Measurements from ENCODE around the gene HOXD13. TPM values are rescaled to one million over a fixed set of nuclear protein-coding genes. Genes with fewer than 3 reads are reported as not detected.

HOXD13 gene
- total RNA-seq, 2 experiments from 2014 or later: not detected

DNA sequence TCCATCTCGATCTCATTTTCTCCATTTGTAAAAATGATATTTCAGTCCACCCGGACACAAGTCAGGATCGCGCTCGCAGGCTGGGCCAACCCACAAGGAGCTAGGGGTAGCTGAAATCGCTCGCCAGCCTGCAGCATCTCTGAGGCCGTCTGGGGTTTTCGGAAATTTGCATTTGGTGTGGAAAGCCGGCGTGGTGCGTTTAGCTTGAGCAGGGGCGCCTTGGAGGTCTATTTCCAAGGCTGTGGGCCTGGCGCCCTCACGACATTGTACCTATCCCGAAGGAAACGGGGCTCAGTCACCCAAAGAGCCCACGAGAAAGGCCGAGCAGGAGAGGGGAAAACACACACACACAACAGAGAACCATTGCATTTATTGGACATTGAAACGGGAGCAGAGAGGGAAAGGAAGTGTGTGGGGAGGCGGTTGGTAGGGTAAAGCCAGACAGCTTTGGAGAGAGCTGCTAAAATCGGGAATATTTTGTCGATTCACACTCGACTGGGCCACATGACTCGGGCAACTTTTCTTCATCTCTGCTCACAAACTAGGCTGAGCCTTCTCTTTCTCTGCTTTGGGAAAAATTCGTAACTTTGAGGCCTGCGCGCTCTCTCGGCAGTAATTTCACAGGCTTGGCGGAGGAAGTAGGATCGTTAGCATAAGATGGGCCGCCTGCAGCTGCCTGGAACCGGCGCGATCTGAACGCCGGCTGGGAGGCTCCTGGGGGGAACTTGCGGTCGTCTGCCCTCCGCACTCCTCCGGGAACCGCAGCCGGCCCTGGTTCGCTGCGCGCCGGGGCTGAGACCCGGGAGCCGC, 35.9 kb downstream of the HOXD13 start:
- peaks cover 10% of the 10 kb centered on the region for H3K36me3 Mint-ChIP-seq (ENCODE audit: low read depth)
- peaks cover 22% of the 10 kb centered on the region for H3K4me1 Mint-ChIP-seq
- H3K9me3 Mint-ChIP-seq: no peaks in the 10 kb centered on the region
- ChIA-PET POLR2A (no interaction called here), CTCF (interaction anchor here (0.6 to 4.0 kb wide), 11 partner anchors 11 to 524 kb away, joined by 3 to 43 read pairs (median 10); no protein-coding TSS in a partner anchor)
- DNase-seq: no peak
- H3K27ac Mint-ChIP-seq: peak overlapping the region; percentile 63
- H3K4me3 Mint-ChIP-seq: peak overlapping the region; percentile 30
- H3K27me3 Mint-ChIP-seq: peaks cover 81% of the 10 kb centered on the region

GRCh38 chr2:176128982-176129796, 36.7 kb downstream of the HOXD13 start, which contains the start of gene HOXD8:
Gene HOXD8, plus strand, starts transcription at chr2:176129705. Its CDS starts 662 bp downstream, at chr2:176130367.
- POLR2A ChIA-PET: no interaction called here
- H3K4me3 Mint-ChIP-seq: peak within 1 kb of the TSS; percentile 40
- DNase-seq: no peak
- no peaks in the 10 kb centered on the region for H3K9me3 Mint-ChIP-seq
- H3K36me3 Mint-ChIP-seq (ENCODE audit: low read depth): peaks cover 10% of the 10 kb centered on the region
- peak within 1 kb of the TSS; percentile 63 for H3K27ac Mint-ChIP-seq
- CTCF ChIA-PET: interaction anchor here (2.4 to 4.0 kb wide), 4 partner anchors 10 to 523 kb away, joined by 9 to 43 read pairs (median 18); no protein-coding TSS in a partner anchor
- H3K27me3 Mint-ChIP-seq: peaks cover 81% of the 10 kb centered on the region
- H3K4me1 Mint-ChIP-seq: peaks cover 22% of the 10 kb centered on the region

- no peaks in the 10 kb centered on the region for H3K9me3 Mint-ChIP-seq
- ChIA-PET CTCF (no interaction called here), POLR2A (no interaction called here)
- H3K27ac Mint-ChIP-seq: no peak overlapping the region
- H3K36me3 Mint-ChIP-seq (ENCODE audit: low read depth): peaks cover 10% of the 10 kb centered on the region
- H3K27me3 Mint-ChIP-seq: peaks cover 81% of the 10 kb centered on the region
- no peak overlapping the region for H3K4me3 Mint-ChIP-seq
- no peak for DNase-seq
- peaks cover 22% of the 10 kb centered on the region for H3K4me1 Mint-ChIP-seq
Measured at GRCh38 chr2:176129813-176130146, 37.3 kb downstream of the HOXD13 start.

DNA sequence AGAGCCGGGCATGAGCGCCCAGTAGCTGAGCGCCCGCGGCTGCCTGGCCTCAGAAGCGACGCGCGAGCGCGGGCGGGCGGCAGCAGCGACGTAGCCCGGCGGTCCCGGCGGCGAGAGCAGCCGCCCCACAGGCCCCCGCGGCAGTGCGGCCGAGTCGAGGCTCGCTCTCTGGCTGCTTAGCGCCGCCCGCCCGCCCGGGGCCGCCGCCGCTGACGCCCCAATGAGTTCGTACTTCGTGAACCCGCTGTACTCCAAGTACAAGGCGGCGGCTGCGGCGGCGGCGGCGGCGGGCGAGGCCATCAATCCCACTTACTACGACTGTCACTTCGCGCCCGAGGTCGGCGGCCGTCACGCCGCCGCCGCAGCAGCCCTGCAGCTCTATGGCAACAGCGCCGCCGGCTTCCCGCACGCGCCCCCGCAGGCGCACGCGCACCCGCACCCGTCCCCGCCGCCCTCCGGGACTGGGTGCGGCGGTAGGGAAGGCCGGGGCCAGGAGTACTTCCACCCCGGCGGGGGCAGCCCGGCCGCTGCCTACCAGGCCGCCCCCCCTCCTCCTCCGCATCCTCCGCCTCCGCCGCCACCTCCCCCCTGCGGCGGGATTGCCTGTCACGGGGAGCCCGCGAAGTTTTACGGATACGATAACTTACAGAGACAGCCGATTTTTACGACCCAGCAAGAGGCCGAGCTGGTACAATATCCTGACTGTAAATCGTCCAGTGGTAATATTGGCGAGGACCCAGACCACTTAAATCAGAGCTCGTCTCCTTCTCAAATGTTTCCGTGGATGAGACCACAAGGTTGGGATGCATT, 37.8 kb downstream of the HOXD13 start:
- H3K27ac Mint-ChIP-seq: peak overlapping the region; percentile 70
- H3K9me3 Mint-ChIP-seq: no peaks in the 10 kb centered on the region
- DNase-seq: no peak
- H3K27me3 Mint-ChIP-seq: peaks cover 82% of the 10 kb centered on the region
- ChIA-PET CTCF (interaction anchor here (1.2 to 3.4 kb wide), 4 partner anchors 9 to 424 kb away, joined by 4 to 10 read pairs (median 8); no protein-coding TSS in a partner anchor), POLR2A (no interaction called here)
- peaks cover 22% of the 10 kb centered on the region for H3K4me1 Mint-ChIP-seq
- H3K36me3 Mint-ChIP-seq (ENCODE audit: low read depth): peaks cover 10% of the 10 kb centered on the region
- H3K4me3 Mint-ChIP-seq: no peak overlapping the region

- Mint-ChIP-seq H3K36me3 (ENCODE audit: low read depth) (peaks cover 10% of the 10 kb centered on the region), H3K27me3 (peaks cover 82% of the 10 kb centered on the region), H3K9me3 (no peaks in the 10 kb centered on the region), H3K4me3 (peak overlapping the region; percentile 44), H3K4me1 (peaks cover 29% of the 10 kb centered on the region), H3K27ac (peak overlapping the region; percentile 70)
- ChIA-PET CTCF (interaction anchor here (1.0 to 3.4 kb wide), 8 partner anchors 9 to 521 kb away, joined by 4 to 10 read pairs (median 6); partner anchors contain the start of gene HOXD10), POLR2A (no interaction called here)
- no peak for DNase-seq
Measured at GRCh38 chr2:176130957-176131847, 38.7 kb downstream of the HOXD13 start.

- no peak overlapping the region for H3K27ac Mint-ChIP-seq
- H3K36me3 Mint-ChIP-seq (ENCODE audit: low read depth): peaks cover 10% of the 10 kb centered on the region
- H3K27me3 Mint-ChIP-seq: peaks cover 80% of the 10 kb centered on the region
- H3K4me1 Mint-ChIP-seq: peaks cover 29% of the 10 kb centered on the region
- H3K4me3 Mint-ChIP-seq: no peak overlapping the region
- POLR2A ChIA-PET: no interaction called here
- CTCF ChIA-PET: interaction anchor here (0.7 to 3.4 kb wide), 9 partner anchors 8 to 521 kb away, joined by 4 to 10 read pairs (median 6); partner anchors contain the start of gene HOXD10
- DNase-seq: no peak
- no peaks in the 10 kb centered on the region for H3K9me3 Mint-ChIP-seq
Measured at GRCh38 chr2:176131848-176132158, 39.3 kb downstream of the HOXD13 start.

GRCh38 chr2:176132205-176133171, 40.0 kb downstream of the HOXD13 start:
- ChIA-PET POLR2A (interaction anchor here (1.0 kb wide), 1 partner anchor 11 kb away, joined by 3 read pairs; no protein-coding TSS in a partner anchor), CTCF (interaction anchor here (0.7 to 3.4 kb wide), 10 partner anchors 8 to 720 kb away, joined by 4 to 10 read pairs (median 6); partner anchors contain the start of gene HOXD10)
- Mint-ChIP-seq H3K9me3 (no peaks in the 10 kb centered on the region), H3K4me1 (peaks cover 29% of the 10 kb centered on the region), H3K27me3 (peaks cover 83% of the 10 kb centered on the region), H3K36me3 (ENCODE audit: low read depth) (peaks cover 10% of the 10 kb centered on the region), H3K27ac (no peak overlapping the region), H3K4me3 (peak overlapping the region; percentile 69)
- no peak for DNase-seq

GRCh38 chr2:176133389-176133788, 40.9 kb downstream of the HOXD13 start:
- Mint-ChIP-seq H3K4me3 (no peak overlapping the region), H3K9me3 (no peaks in the 10 kb centered on the region), H3K27me3 (peaks cover 83% of the 10 kb centered on the region), H3K4me1 (peaks cover 25% of the 10 kb centered on the region), H3K27ac (no peak overlapping the region), H3K36me3 (ENCODE audit: low read depth) (peaks cover 6% of the 10 kb centered on the region)
- ChIA-PET POLR2A (no interaction called here), CTCF (interaction anchor here (0.7 to 3.4 kb wide), 3 partner anchors 37 to 719 kb away, joined by 4 to 9 read pairs (median 7); no protein-coding TSS in a partner anchor)
- no peak for DNase-seq

- Mint-ChIP-seq H3K27me3 (peaks cover 84% of the 10 kb centered on the region), H3K27ac (no peak overlapping the region), H3K36me3 (ENCODE audit: low read depth) (peaks cover 5% of the 10 kb centered on the region), H3K4me3 (no peak overlapping the region), H3K4me1 (peaks cover 27% of the 10 kb centered on the region), H3K9me3 (no peaks in the 10 kb centered on the region)
- ChIA-PET POLR2A (no interaction called here), CTCF (interaction anchor here (3.4 kb wide), 1 partner anchor 421 kb away, joined by 9 read pairs; no protein-coding TSS in a partner anchor)
- no peak for DNase-seq
Measured at GRCh38 chr2:176134035-176134434, 41.5 kb downstream of the HOXD13 start.

GRCh38 chr2:176135035-176135440, 42.5 kb downstream of the HOXD13 start:
- POLR2A ChIA-PET: no interaction called here
- Mint-ChIP-seq H3K27ac (no peak overlapping the region), H3K4me1 (peaks cover 32% of the 10 kb centered on the region), H3K36me3 (ENCODE audit: low read depth) (peaks cover 5% of the 10 kb centered on the region), H3K9me3 (no peaks in the 10 kb centered on the region), H3K27me3 (peaks cover 89% of the 10 kb centered on the region), H3K4me3 (no peak overlapping the region)
- no peak for DNase-seq
- CTCF ChIA-PET: no interaction called here

All from activated CD4-positive, alpha-beta memory T cell treated with anti-CD3 and anti-CD28 coated beads, Interleukin-2, amount 10 ng/mL, durations not matched to agents 7 days and 5 days (primary cell).